K562 (cell line): ENCODE measurements around the gene PRKAR2B. TPM values are rescaled to one million over a fixed set of nuclear protein-coding genes. Genes with fewer than 3 reads are reported as not detected.

ENCODE experiments used
- CBFA2T2 ChIP-seq: fragments of 450-650 bp; conservative IDR thresholded peaks from 2 replicates; pipeline ENCODE4 v1.6.1; 2017; ENCODE audit warnings: mild to moderate bottlenecking
- CBFA2T3 ChIP-seq: fragments of 450-650 bp; IDR thresholded peaks from 2 replicates; pipeline ENCODE4 v1.6.1; 2017
- EP300 ChIP-seq: IDR thresholded peaks from 2 replicates; pipeline ENCODE4 v1.6.1; 2012; ENCODE audit warnings: low read length, improper control_type of control experiment
- HES1 ChIP-seq: fragments of 450-650 bp; IDR thresholded peaks from 2 replicates; pipeline ENCODE4 v1.6.1; 2016; ENCODE audit warnings: low read depth, mild to moderate bottlenecking, moderate library complexity
- KLF16 ChIP-seq: IDR thresholded peaks from 2 replicates; pipeline ENCODE4 v1.6.1; 2016; ENCODE audit warnings: antibody characterized with exemption
- MTA2 ChIP-seq: fragments of 450-650 bp; IDR thresholded peaks from 2 replicates; pipeline ENCODE4 v1.6.1; 2016; ENCODE audit warnings: low read depth
- NCOR1 ChIP-seq: fragments of 450-650 bp; IDR thresholded peaks from 2 replicates; pipeline ENCODE4 v1.6.1; 2016; ENCODE audit warnings: mild to moderate bottlenecking, moderate library complexity
- PHB ChIP-seq: fragments of 250-450 bp; sonication (Bioruptor Pico); IDR thresholded peaks from 2 replicates; pipeline ENCODE4 v1.5.0; 2021
- PHF8 ChIP-seq: fragments of 200-600 bp; sonication (generic); IDR thresholded peaks from 2 replicates; pipeline ENCODE4 v1.6.1; 2012; ENCODE audit warnings: mixed run types, mild to moderate bottlenecking, inconsistent platforms, low read length, moderate library complexity, borderline replicate concordance
- SMARCE1 ChIP-seq: fragments of 450-650 bp; IDR thresholded peaks from 2 replicates; pipeline ENCODE4 v1.7.1; 2016; ENCODE audit warnings: mild to moderate bottlenecking
- SRF ChIP-seq, 2 experiments: fragments of 250-450, 450-650 bp in 1 of 2; sonication (Bioruptor Pico) in 1 of 2; sonication (generic) in 1 of 2; formaldehyde crosslinking; IDR thresholded peaks; 2 replicates each; pipeline versions ENCODE4 v1.5.0 to v1.5.1; 2020 to 2022; ENCODE audit warnings: mild to moderate bottlenecking in 1 of 2, missing genetic modification reagents in 1 of 2
- TEAD4 ChIP-seq, 2 experiments: sonication (generic) in 1 of 2; formaldehyde crosslinking in 1 of 2; IDR thresholded peaks; 2 replicates each; pipeline versions ENCODE4 v1.6.1 to v1.8.0; 2012 to 2022; ENCODE audit warnings: borderline replicate concordance in 1 of 2, inconsistent platforms in 1 of 2, low read length in 1 of 2, mild to moderate bottlenecking in 1 of 2, missing genetic modification reagents in 1 of 2
- ZHX1 ChIP-seq: fragments of 150-350 bp; conservative IDR thresholded peaks from 2 replicates; pipeline ENCODE4 v1.6.1; 2014; ENCODE audit warnings: low read length
- polyA plus RNA-seq, 8 experiments: library from polyadenylated mRNA; depleted of rRNA in 4 of 8; stranded (reverse) in 5 of 8; unstranded in 3 of 8; fragments of >200 nt; fragmentation: Nextera tagmentation in 2 of 8; fragmentation: Illumina TruSeq in 1 of 8; extraction: Ambion mirVana in 2 of 8; extraction: Trizol in 1 of 8; gene quantifications; 2 replicates each; pipeline versions ENCODE4 v1.2.1 to v1.2.3, GENCODE V29; 2011 to 2014; ENCODE audit warnings: inconsistent platforms in 1 of 8, missing spikeins in 1 of 8
- total RNA-seq, 7 experiments: library from RNA; depleted of rRNA in 6 of 7; stranded (reverse); fragments of >200 nt in 6 of 7; fragmentation: Illumina TruSeq in 2 of 7; extraction: Trizol in 2 of 7; gene quantifications; 2 replicates each; pipeline versions ENCODE4 v1.2.1 to v1.2.3, GENCODE V29; 2011 to 2021; ENCODE audit warnings: low replicate concordance in 1 of 7
- TF ChIP-seq, protein P1 (sequence below), 2 experiments: fragments of 450-650 bp in 1 of 2; sonication (generic) in 1 of 2; formaldehyde crosslinking in 1 of 2; IDR thresholded peaks; 2 replicates each; pipeline versions ENCODE4 v1.7.1 to v1.9.0; 2016 to 2022; ENCODE audit warnings: inconsistent platforms in 1 of 2, mild to moderate bottlenecking in 1 of 2, missing genetic modification reagents in 1 of 2
- TF ChIP-seq, protein P2 (sequence below): fragments of 450-650 bp; formaldehyde crosslinking; conservative IDR thresholded peaks from 2 replicates; pipeline ENCODE4 v1.4.0; 2022; ENCODE audit warnings: mild to moderate bottlenecking, missing genetic modification characterization

PRKAR2B gene
- total and polyA plus RNA-seq, 9 of the 15 experiments (the other 6 are each of a cell fraction or from before 2014, with no cell fraction given), result 59.0 to 173 (median 129) TPM

GRCh38 chr7:107100824-107101223 lies 56.3 kb downstream of the PRKAR2B start (continued):
- TF ChIP-seq EP300 (peak; percentile 57; the same call in 1 of the 2 replicates), SRF (CRISPR knock-in tag; IDR thresholded peaks at IDR 0.05) (0 out of 4 replicates have a peak, but pooled peaks of 1 of the 2 experiments have one; percentile 24), SMARCE1 (peak; percentile 82), CBFA2T2 (peak; percentile 65), ZHX1 (no peak), NCOR1 (peak; percentile 60), PHB (no peak), PHF8 (no peak), MTA2 (0 out of 2 replicates have a peak, but pooled peaks have one; percentile 34), KLF16 (peak; percentile 45), TEAD4 (IDR thresholded peaks at IDR 0.05; ENCODE audit: low read length) (peak; percentile 85), TEAD4 (CRISPR knock-in tag; IDR thresholded peaks at IDR 0.05; ENCODE audit: borderline replicate concordance) (no peak), CBFA2T3 (peak; percentile 83), HES1 (peak; percentile 29; the same call in 1 of the 2 replicates)
- TF ChIP-seq, protein P1, sequence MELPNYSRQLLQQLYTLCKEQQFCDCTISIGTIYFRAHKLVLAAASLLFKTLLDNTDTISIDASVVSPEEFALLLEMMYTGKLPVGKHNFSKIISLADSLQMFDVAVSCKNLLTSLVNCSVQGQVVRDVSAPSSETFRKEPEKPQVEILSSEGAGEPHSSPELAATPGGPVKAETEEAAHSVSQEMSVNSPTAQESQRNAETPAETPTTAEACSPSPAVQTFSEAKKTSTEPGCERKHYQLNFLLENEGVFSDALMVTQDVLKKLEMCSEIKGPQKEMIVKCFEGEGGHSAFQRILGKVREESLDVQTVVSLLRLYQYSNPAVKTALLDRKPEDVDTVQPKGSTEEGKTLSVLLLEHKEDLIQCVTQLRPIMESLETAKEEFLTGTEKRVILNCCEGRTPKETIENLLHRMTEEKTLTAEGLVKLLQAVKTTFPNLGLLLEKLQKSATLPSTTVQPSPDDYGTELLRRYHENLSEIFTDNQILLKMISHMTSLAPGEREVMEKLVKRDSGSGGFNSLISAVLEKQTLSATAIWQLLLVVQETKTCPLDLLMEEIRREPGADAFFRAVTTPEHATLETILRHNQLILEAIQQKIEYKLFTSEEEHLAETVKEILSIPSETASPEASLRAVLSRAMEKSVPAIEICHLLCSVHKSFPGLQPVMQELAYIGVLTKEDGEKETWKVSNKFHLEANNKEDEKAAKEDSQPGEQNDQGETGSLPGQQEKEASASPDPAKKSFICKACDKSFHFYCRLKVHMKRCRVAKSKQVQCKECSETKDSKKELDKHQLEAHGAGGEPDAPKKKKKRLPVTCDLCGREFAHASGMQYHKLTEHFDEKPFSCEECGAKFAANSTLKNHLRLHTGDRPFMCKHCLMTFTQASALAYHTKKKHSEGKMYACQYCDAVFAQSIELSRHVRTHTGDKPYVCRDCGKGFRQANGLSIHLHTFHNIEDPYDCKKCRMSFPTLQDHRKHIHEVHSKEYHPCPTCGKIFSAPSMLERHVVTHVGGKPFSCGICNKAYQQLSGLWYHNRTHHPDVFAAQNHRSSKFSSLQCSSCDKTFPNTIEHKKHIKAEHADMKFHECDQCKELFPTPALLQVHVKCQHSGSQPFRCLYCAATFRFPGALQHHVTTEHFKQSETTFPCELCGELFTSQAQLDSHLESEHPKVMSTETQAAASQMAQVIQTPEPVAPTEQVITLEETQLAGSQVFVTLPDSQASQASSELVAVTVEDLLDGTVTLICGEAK (IDR thresholded peaks at IDR 0.05), result peak; percentile 88
- TF ChIP-seq, protein P1 (CRISPR knock-in tag; IDR thresholded peaks at IDR 0.05), result no peak
- TF ChIP-seq, protein P2, sequence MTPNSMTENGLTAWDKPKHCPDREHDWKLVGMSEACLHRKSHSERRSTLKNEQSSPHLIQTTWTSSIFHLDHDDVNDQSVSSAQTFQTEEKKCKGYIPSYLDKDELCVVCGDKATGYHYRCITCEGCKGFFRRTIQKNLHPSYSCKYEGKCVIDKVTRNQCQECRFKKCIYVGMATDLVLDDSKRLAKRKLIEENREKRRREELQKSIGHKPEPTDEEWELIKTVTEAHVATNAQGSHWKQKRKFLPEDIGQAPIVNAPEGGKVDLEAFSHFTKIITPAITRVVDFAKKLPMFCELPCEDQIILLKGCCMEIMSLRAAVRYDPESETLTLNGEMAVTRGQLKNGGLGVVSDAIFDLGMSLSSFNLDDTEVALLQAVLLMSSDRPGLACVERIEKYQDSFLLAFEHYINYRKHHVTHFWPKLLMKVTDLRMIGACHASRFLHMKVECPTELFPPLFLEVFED, result no peak
